ENCODE results near the gene OR10A2. TPM values are rescaled to one million over a fixed set of nuclear protein-coding genes. Genes with fewer than 3 reads are reported as not detected.

Gene OR10A2
- total RNA-seq, 2 experiments from 2014 or later, result not detected

DNA sequence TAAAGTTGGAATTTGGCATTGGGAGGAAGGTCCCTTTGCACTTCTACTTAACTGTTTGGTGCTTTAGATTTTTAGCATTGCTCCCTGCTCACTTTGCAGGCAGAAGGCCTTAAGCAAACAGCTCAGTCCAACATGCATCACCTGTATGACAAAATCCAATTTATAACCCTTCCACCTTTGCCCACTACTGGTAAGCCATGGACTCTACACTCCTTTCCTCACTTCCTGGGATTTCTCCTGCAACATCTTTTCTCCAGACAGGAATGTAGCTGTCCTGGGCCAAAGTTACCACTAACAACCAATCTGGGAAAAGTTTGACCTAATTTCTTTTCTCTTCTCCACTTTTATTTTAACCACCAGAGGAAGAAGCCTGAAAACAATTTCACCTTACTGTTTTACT lies 31.2 kb downstream of the OR10A2 start:
- Histone ChIP-seq H3K36me3 (ENCODE audit: insufficient read depth, low read length) (no peaks in the 10 kb centered on the region), H3K9me3 (ENCODE audit: low read length) (no peaks in the 10 kb centered on the region), H3K9me2 (ENCODE audit: insufficient read depth, low read length) (no peaks in the 10 kb centered on the region), H3K4me3 (ENCODE audit: low read depth, low read length, poor library complexity, severe bottlenecking) (no peak overlapping the region), H3K4me1 (ENCODE audit: insufficient read depth, low read length, poor library complexity, severe bottlenecking) (no peaks in the 10 kb centered on the region), H3K4me2 (ENCODE audit: low read length) (no peak overlapping the region), H3K79me2 (ENCODE audit: insufficient read depth, low read depth, low read length) (no peaks in the 10 kb centered on the region), H4K20me1 (ENCODE audit: insufficient read depth, low read length) (no peaks in the 10 kb centered on the region), H3K27ac (ENCODE audit: low read depth, low read length, poor library complexity, severe bottlenecking) (no peak overlapping the region), H2AFZ (ENCODE audit: low read length) (no peak overlapping the region)
- intact Hi-C loops (cut with micrococcal nuclease; ENCODE audit: unreplicated experiment), result no loop called here
- POLR2A ChIA-PET, result no interaction called here
- no peak for TF ChIP-seq EZH2phosphoT487 (IDR thresholded peaks at IDR 0.05; ENCODE audit: borderline replicate concordance, low read depth, low read length)
- TF ChIP-seq, protein P1, sequence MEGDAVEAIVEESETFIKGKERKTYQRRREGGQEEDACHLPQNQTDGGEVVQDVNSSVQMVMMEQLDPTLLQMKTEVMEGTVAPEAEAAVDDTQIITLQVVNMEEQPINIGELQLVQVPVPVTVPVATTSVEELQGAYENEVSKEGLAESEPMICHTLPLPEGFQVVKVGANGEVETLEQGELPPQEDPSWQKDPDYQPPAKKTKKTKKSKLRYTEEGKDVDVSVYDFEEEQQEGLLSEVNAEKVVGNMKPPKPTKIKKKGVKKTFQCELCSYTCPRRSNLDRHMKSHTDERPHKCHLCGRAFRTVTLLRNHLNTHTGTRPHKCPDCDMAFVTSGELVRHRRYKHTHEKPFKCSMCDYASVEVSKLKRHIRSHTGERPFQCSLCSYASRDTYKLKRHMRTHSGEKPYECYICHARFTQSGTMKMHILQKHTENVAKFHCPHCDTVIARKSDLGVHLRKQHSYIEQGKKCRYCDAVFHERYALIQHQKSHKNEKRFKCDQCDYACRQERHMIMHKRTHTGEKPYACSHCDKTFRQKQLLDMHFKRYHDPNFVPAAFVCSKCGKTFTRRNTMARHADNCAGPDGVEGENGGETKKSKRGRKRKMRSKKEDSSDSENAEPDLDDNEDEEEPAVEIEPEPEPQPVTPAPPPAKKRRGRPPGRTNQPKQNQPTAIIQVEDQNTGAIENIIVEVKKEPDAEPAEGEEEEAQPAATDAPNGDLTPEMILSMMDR (conservative IDR thresholded peaks at IDR 0.05; ENCODE audit: low read length), result no peak
- CTCF ChIA-PET (ENCODE audit: unreplicated experiment), result no interaction called here
- no TSS peak for BruUV-seq (replicated peaks)
- DNase-seq (ENCODE audit: low spot score), result no peak

DNA sequence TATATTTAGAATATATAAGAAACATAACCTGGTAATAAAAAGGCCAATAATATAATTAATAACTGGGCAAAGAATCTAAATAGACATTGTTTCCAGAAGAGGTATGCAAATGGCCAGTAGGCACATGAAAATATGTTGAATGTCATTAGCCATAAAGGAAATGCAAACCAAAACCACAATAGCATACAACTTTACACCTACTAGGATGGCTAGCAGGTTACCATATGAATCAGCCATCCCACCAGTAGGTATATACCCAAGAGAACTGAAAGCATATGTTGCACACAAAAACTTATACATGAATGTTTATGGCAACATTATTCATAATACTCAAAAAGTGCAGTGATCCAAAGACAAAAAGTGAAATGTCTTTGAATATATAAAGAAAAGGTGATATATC lies 32.2 kb downstream of the OR10A2 start:
- no peaks in the 10 kb centered on the region for H3K9me3 ChIP-seq (ENCODE audit: low read length)
- H2AFZ ChIP-seq (ENCODE audit: low read length), result no peak overlapping the region
- H3K4me3 ChIP-seq (ENCODE audit: low read depth, low read length, poor library complexity, severe bottlenecking), result no peak overlapping the region
- no peaks in the 10 kb centered on the region for H3K36me3 ChIP-seq (ENCODE audit: insufficient read depth, low read length)
- ChIA-PET POLR2A (no interaction called here), CTCF (ENCODE audit: unreplicated experiment) (no interaction called here)
- no peak overlapping the region for H3K4me2 ChIP-seq (ENCODE audit: low read length)
- no TSS peak for BruUV-seq (replicated peaks)
- H3K9me2 ChIP-seq (ENCODE audit: insufficient read depth, low read length), result no peaks in the 10 kb centered on the region
- no peak overlapping the region for H3K27ac ChIP-seq (ENCODE audit: low read depth, low read length, poor library complexity, severe bottlenecking)
- no peak for DNase-seq (ENCODE audit: low spot score)
- no peaks in the 10 kb centered on the region for H3K4me1 ChIP-seq (ENCODE audit: insufficient read depth, low read length, poor library complexity, severe bottlenecking)
- TF ChIP-seq, protein P1 (conservative IDR thresholded peaks at IDR 0.05; ENCODE audit: low read length), result no peak
- TF ChIP-seq EZH2phosphoT487 (IDR thresholded peaks at IDR 0.05; ENCODE audit: borderline replicate concordance, low read depth, low read length), result no peak
- no peaks in the 10 kb centered on the region for H3K79me2 ChIP-seq (ENCODE audit: insufficient read depth, low read depth, low read length)
- intact Hi-C loops (cut with micrococcal nuclease; ENCODE audit: unreplicated experiment), result no loop called here
- H4K20me1 ChIP-seq (ENCODE audit: insufficient read depth, low read length), result no peaks in the 10 kb centered on the region

DNA sequence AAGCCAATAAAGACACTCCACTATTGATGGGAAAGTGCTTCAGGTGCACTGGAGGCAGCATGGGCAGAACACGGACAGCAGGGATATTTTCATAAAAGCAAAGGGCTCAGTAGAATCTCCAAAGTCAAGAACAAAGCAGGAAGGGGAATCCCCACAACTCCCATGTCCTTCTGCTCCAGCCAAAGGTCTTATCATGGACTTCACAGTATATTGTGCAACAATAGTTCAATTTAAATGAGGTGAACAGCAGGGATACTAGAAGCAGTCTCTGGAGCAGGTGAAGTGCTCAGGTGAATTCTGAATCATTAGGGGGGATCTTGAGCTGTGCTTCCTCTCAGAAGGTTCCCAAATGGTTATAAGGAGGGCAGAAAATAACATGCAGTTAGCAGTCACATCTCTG lies 36.1 kb downstream of the OR10A2 start:
- H3K4me1 ChIP-seq (ENCODE audit: insufficient read depth, low read length, poor library complexity, severe bottlenecking), result no peaks in the 10 kb centered on the region
- intact Hi-C loops (cut with micrococcal nuclease; ENCODE audit: unreplicated experiment), result no loop called here
- no peaks in the 10 kb centered on the region for H4K20me1 ChIP-seq (ENCODE audit: insufficient read depth, low read length)
- no peaks in the 10 kb centered on the region for H3K9me3 ChIP-seq (ENCODE audit: low read length)
- no TSS peak for BruUV-seq (replicated peaks)
- ChIA-PET POLR2A (no interaction called here), CTCF (ENCODE audit: unreplicated experiment) (no interaction called here)
- no peak overlapping the region for H3K27ac ChIP-seq (ENCODE audit: low read depth, low read length, poor library complexity, severe bottlenecking)
- no peaks in the 10 kb centered on the region for H3K79me2 ChIP-seq (ENCODE audit: insufficient read depth, low read depth, low read length)
- H3K9me2 ChIP-seq (ENCODE audit: insufficient read depth, low read length), result no peaks in the 10 kb centered on the region
- no peak overlapping the region for H3K4me3 ChIP-seq (ENCODE audit: low read depth, low read length, poor library complexity, severe bottlenecking)
- DNase-seq (ENCODE audit: low spot score), result no peak
- no peak for TF ChIP-seq EZH2phosphoT487 (IDR thresholded peaks at IDR 0.05; ENCODE audit: borderline replicate concordance, low read depth, low read length)
- TF ChIP-seq, protein P1 (conservative IDR thresholded peaks at IDR 0.05; ENCODE audit: low read length), result no peak
- H2AFZ ChIP-seq (ENCODE audit: low read length), result no peak overlapping the region
- H3K4me2 ChIP-seq (ENCODE audit: low read length), result no peak overlapping the region
- no peaks in the 10 kb centered on the region for H3K36me3 ChIP-seq (ENCODE audit: insufficient read depth, low read length)

All from OCI-LY7 (cell line).